NCI-H2107 (cell line): ENCODE measurements around the gene LLCFC1.
"Not testable (repeated sequence)": the region's sequence is repeated elsewhere in the genome, so short reads cannot be mapped to it uniquely, and the experiment has no call there.

Experiments used
- DNase-seq: peaks from one replicate; lab custom pipeline; 2025; lab: John Stamatoyannopoulos, UW

The LLCFC1 gene

DNA sequence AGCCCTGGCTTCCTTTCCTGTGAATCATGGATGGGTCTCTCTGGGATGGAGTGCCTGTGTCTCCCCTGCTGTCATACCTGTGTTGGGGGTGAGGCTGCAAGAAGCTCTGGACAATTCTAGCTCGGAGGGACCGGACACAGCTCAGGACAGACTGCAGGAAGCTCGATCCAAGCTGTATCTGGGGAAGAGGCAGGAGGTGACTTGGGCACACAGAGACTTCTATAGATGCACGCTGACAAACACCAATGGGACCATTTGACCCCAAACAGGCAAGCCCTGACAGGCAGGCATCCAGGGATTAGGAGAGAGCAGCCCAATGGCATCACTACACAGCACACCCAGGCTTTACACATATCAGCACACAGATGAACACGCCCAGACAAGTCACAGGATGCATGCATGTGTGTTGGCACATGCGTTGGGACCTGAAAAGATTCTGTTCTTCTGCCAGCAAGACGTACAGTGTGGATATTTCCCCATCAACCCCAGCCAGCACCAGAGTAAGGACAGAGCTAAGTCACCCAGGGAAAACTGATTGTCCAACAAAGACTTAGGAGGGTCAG is 4.5 kb downstream of the LLCFC1 start:
- DNase-seq, result no peak

GRCh38 chr7:142945001-142945400 is 5.7 kb downstream of the LLCFC1 start:
- DNase-seq, result no peak

- DNase-seq, result no peak
Observed at GRCh38 chr7:142948603-142949002, 9.3 kb downstream of the LLCFC1 start.

GRCh38 chr7:142950235-142950634 is 11.0 kb downstream of the LLCFC1 start:
- DNase-seq, result no peak

- DNase-seq, result no peak
Observed at GRCh38 chr7:142954680-142955268, 15.5 kb downstream of the LLCFC1 start.

- DNase-seq, result no peak
Observed at GRCh38 chr7:142956951-142957623, 17.8 kb downstream of the LLCFC1 start.

DNA sequence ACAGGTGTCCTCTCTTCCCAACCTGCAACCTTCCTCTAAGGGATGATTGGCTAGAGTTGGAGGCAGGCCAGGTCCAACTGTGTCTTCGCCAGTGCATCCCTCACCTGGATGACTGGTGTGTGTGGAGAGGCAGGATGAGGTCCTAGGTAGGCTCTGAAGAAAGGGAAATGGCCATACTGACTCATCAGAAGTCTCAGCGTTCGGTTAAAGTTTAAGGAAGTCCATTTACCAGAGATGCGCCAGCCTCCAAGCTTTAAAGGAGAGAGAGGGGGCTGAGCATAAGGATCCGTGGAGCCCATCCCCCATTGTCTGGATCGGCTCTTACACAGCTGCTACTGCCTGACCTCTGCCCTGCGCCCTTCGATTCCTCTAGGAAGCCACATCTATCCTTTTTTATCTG is 18.4 kb downstream of the LLCFC1 start:
- no peak for DNase-seq

DNA sequence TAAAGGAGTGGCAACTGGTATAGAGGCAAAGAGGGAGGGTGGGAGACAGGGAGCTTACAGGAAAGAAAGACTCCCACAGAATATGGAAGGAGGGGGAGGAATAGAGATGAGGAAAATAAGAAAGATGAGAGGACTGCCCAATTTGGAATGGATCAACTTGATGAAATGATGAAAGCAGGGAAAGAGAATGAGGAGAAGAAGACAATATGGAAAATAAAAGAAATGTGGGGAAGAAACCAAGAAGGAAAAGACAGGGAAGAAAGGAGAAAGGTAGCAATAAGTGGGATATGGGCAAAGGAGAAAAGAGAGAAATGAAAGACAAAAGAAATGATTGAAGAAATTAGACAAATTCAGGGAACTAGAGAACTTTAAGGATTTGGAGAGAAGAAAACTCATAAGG is 19.9 kb downstream of the LLCFC1 start:
- DNase-seq, result no peak

GRCh38 chr7:142960955-142961512 is 21.8 kb downstream of the LLCFC1 start:
- DNase-seq, result no peak

DNA sequence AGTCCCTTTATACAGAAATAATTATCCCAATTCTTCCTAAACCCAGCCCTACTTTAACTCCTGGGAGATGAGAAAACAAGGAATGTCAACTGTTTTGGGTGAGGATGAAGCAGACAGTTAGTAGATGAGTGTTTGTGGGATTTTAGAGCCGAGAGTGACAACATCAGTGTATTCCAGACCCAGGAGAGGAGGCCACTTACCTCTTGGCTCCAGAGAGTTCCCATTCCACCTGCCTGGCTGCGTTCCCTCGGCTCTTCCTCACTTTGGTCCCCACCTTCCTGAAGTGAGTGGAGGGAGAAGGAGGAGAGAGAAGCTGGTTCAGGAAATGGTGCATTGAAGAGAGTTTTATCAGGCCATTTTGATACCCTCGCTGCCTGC is 22.3 kb downstream of the LLCFC1 start:
- no peak for DNase-seq

GRCh38 chr7:142961973-142962926 is 23.0 kb downstream of the LLCFC1 start, which contains the start of gene KEL:
Gene KEL (minus strand): TSS chr7:142962363. CDS start chr7:142962206, 157 bp downstream.
- DNase-seq, result no peak

DNA sequence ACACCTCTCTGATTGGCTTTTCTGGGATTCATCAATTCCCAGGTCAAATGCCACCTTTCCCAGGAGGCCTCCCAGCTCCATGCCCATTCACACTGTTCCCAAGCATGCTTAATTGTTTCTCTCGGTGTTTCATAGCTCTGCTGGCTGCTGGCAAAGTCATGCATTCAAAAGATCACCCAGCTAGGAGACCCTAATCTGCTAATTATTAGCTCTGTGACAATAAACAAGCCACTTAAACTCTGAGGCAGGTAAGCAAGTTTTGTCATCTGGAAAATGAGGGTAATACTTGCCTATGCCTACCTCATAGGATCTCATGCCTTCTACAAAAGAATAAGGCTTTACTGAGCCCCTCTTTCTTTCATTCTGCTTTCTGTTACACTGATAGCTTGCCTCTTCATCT is 23.7 kb downstream of the LLCFC1 start:
- DNase-seq, result no peak

GRCh38 chr7:142963993-142964392 is 24.7 kb downstream of the LLCFC1 start:
- no peak for DNase-seq

DNA sequence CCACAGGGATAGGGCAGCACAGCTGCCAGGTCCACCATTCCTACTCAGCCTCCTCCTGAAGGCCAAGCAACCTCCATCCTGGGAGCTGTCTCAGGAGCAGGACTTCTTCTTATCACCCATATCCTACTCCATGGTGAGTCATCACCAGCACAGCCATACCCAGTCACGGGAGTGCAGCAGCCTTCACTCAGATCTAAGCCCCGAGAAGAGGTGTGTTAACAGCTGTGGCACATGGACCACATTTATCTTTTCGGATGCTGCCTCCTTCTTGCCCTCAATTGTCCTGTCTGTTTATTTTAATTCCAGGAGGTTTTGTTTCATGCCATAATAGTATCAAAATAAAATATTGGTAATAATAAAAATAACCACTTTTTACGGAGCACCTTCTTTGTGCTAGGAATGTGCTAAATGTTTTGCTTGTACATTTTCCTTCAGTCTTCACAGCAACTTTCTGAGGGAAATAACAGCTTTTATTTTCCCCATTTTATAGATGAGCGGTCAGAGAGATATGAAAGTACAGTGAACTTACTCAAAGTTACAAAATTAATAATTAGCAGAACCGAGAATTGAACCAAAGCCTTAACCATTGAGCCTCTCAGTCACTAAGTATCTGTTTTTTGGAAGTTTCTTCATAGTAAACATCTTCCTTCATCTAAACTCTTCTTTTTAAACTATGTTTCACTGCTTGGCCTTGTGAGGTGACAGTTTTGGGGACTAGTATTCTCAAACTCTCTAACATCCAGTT is 25.4 kb downstream of the LLCFC1 start:
- DNase-seq, result no peak

GRCh38 chr7:142968229-142968628 is 28.9 kb downstream of the LLCFC1 start:
- DNase-seq, result no peak

DNA sequence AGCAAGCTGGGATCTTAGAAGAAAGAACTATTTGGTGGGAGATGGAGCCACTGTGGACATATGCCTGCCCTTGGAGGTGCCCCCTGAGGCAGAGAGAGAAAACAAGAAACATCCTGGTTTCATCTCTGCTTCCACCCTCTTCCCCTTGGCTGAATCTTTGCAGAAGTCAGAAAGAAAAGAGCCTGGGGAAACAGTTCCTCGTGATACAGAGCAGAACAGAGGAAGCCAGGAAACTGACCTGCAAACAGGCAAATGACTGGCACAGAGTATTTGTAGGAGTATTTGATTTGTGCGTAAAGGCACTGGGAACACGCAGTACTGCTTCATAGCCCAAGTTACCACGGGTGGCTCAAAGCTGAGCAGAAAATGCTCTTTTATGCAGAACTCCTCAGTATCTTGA is 29.9 kb downstream of the LLCFC1 start:
- no peak for DNase-seq

- DNase-seq, result no peak
Observed at GRCh38 chr7:142974626-142975025, 35.3 kb downstream of the LLCFC1 start.

GRCh38 chr7:142978402-142978801 is 39.1 kb downstream of the LLCFC1 start:
- DNase-seq, result not testable (repeated sequence)

DNA sequence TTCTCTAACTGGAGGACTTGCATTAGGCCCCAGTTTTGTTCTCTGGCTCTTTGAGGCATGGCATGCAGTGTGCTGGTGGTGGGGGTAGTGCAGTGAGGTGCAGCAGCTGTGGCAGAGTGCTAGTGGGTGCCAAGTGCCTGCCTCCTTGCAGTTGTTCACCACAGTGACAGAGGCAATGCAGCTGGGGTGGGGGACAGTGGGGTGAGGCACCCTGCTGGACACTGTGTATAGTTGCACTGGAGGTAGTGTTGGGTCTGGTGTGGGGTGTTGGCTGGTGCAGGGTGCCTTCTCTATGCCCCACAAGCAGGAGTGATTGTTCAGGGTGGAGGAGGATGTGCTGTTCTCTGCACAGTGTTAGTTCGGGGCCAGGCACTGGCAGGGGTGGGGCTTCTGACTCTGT is 44.5 kb downstream of the LLCFC1 start:
- no peak for DNase-seq

GRCh38 chr7:142984297-142984696 is 45.0 kb downstream of the LLCFC1 start:
- DNase-seq, result no peak
